ENCODE results near the gene RAVER1.

The RAVER1 gene

DNA sequence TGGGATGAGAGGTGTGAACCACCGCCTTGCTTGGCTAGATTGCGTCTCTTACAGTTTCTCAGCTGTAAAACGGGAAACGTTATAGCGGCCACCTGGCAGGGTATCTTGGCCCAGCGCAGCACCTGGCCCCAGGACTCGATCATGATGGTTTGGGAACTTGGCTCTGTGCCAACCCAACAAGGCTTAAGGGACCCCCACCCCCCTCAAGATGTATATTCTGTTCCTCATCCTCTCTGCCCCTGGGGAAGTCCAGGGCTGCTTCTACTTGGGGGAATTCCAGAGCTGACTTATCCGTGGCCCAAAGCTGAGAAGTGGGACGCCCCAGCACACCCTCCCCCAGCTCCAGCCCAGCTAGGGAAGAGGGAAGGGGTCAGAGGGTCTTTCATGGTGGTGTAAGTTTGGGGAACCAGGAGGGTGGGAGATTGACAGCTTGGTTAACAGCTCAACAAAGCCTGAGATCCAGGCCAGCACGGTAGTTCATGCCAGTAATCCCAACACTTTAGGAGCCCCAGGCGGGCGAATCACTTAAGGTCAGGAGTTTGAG is 61.7 kb downstream of the RAVER1 start:
- H3K9me2 ChIP-seq (replicated peaks; ENCODE audit: low read depth, low read length), result no peaks in the 10 kb centered on the region
- H3K36me3 ChIP-seq (ENCODE audit: insufficient read depth, low read length), result no peaks in the 10 kb centered on the region
- no peak for TF ChIP-seq EZH2phosphoT487 (IDR thresholded peaks at IDR 0.05; ENCODE audit: borderline replicate concordance)
- TF ChIP-seq, protein P1, sequence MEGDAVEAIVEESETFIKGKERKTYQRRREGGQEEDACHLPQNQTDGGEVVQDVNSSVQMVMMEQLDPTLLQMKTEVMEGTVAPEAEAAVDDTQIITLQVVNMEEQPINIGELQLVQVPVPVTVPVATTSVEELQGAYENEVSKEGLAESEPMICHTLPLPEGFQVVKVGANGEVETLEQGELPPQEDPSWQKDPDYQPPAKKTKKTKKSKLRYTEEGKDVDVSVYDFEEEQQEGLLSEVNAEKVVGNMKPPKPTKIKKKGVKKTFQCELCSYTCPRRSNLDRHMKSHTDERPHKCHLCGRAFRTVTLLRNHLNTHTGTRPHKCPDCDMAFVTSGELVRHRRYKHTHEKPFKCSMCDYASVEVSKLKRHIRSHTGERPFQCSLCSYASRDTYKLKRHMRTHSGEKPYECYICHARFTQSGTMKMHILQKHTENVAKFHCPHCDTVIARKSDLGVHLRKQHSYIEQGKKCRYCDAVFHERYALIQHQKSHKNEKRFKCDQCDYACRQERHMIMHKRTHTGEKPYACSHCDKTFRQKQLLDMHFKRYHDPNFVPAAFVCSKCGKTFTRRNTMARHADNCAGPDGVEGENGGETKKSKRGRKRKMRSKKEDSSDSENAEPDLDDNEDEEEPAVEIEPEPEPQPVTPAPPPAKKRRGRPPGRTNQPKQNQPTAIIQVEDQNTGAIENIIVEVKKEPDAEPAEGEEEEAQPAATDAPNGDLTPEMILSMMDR (conservative IDR thresholded peaks at IDR 0.05; ENCODE audit: low read length), result no peak
- H2AFZ ChIP-seq (ENCODE audit: low read length), result peak overlapping the region; percentile 85
- H3K4me3 ChIP-seq (ENCODE audit: low read length, poor library complexity, severe bottlenecking), result peak overlapping the region; percentile 73
- no peaks in the 10 kb centered on the region for H4K20me1 ChIP-seq (ENCODE audit: insufficient read depth, low read length, poor library complexity, severe bottlenecking)
- H3K79me2 ChIP-seq (ENCODE audit: insufficient read depth, low read length), result peaks cover 9% of the 10 kb centered on the region; the same call in 1 of the 2 replicates
- no peaks in the 10 kb centered on the region for H3K27me3 ChIP-seq (ENCODE audit: insufficient read depth, low read length, poor library complexity, severe bottlenecking)
- peaks cover 21% of the 10 kb centered on the region for H3K4me1 ChIP-seq (ENCODE audit: insufficient read depth, low read length, poor library complexity, severe bottlenecking)
- H3K9ac ChIP-seq (ENCODE audit: low read depth, low read length, poor library complexity, severe bottlenecking), result peak overlapping the region; percentile 75
- H3F3A ChIP-seq (ENCODE audit: low read depth), result no peaks in the 10 kb centered on the region
- peak overlapping the region; percentile 70 for H3K4me2 ChIP-seq (ENCODE audit: low read depth, low read length, poor library complexity, severe bottlenecking)
- no peaks in the 10 kb centered on the region for H3K9me3 ChIP-seq (ENCODE audit: insufficient read depth, low read depth, low read length)

DNA sequence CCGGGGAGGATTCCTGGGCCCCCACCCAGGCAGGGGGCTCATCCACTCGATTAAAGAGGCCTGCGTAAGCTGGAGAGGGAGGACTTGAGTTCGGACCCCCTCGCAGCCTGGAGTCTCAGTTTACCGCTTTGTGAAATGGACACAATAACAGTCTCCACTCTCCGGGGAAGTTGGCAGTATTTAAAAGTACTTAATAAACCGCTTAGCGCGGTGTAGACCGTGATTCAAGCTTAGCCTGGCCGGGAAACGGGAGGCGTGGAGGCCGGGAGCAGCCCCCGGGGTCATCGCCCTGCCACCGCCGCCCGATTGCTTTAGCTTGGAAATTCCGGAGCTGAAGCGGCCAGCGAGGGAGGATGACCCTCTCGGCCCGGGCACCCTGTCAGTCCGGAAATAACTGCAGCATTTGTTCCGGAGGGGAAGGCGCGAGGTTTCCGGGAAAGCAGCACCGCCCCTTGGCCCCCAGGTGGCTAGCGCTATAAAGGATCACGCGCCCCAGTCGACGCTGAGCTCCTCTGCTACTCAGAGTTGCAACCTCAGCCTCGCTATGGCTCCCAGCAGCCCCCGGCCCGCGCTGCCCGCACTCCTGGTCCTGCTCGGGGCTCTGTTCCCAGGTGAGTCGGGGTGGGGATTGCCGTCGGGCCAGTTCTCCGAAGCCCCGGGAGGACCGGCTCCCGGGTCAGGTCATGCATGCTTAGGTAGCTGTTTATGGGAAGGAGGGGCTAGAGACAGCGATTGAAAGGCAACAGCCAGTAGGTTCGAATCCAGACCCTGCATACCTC is 62.5 kb downstream of the RAVER1 start, which contains the start of gene ICAM1:
ICAM1 (plus strand) TSS at position 505 of the 779 bp plus-strand sequence; CDS start at position 545, 40 bp downstream.
- H3K4me2 ChIP-seq (ENCODE audit: low read depth, low read length, poor library complexity, severe bottlenecking), result peak within 1 kb of the TSS; percentile 70
- no peaks in the 10 kb centered on the region for H3K27me3 ChIP-seq (ENCODE audit: insufficient read depth, low read length, poor library complexity, severe bottlenecking)
- H3K4me1 ChIP-seq (ENCODE audit: insufficient read depth, low read length, poor library complexity, severe bottlenecking), result peaks cover 21% of the 10 kb centered on the region
- no peaks in the 10 kb centered on the region for H3F3A ChIP-seq (ENCODE audit: low read depth)
- peak within 1 kb of the TSS; percentile 85 for H2AFZ ChIP-seq (ENCODE audit: low read length)
- peaks cover 9% of the 10 kb centered on the region; the same call in 1 of the 2 replicates for H3K79me2 ChIP-seq (ENCODE audit: insufficient read depth, low read length)
- no peaks in the 10 kb centered on the region for H3K36me3 ChIP-seq (ENCODE audit: insufficient read depth, low read length)
- H4K20me1 ChIP-seq (ENCODE audit: insufficient read depth, low read length, poor library complexity, severe bottlenecking), result no peaks in the 10 kb centered on the region
- H3K9ac ChIP-seq (ENCODE audit: low read depth, low read length, poor library complexity, severe bottlenecking), result peak within 1 kb of the TSS; percentile 75
- no peaks in the 10 kb centered on the region for H3K9me2 ChIP-seq (replicated peaks; ENCODE audit: low read depth, low read length)
- TF ChIP-seq EZH2phosphoT487 (IDR thresholded peaks at IDR 0.05; ENCODE audit: borderline replicate concordance), result no peak
- TF ChIP-seq, protein P1 (conservative IDR thresholded peaks at IDR 0.05; ENCODE audit: low read length), result no peak
- no peaks in the 10 kb centered on the region for H3K9me3 ChIP-seq (ENCODE audit: insufficient read depth, low read depth, low read length)
- H3K4me3 ChIP-seq (ENCODE audit: low read length, poor library complexity, severe bottlenecking), result peak within 1 kb of the TSS; percentile 73

DNA sequence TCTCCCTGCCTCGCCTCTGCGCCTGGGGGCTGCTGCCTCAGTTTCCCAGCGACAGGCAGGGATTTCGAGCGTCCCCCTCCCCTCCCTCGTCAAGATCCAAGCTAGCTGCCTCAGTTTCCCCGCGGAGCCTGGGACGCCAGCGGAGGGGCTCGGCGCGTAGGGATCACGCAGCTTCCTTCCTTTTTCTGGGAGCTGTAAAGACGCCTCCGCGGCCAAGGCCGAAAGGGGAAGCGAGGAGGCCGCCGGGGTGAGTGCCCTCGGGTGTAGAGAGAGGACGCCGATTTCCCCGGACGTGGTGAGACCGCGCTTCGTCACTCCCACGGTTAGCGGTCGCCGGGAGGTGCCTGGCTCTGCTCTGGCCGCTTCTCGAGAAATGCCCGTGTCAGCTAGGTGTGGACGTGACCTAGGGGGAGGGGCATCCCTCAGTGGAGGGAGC is 63.1 kb downstream of the RAVER1 start:
- Histone ChIP-seq H3K4me3 (ENCODE audit: low read length, poor library complexity, severe bottlenecking) (peak overlapping the region; percentile 73), H3K36me3 (ENCODE audit: insufficient read depth, low read length) (no peaks in the 10 kb centered on the region), H3K27me3 (ENCODE audit: insufficient read depth, low read length, poor library complexity, severe bottlenecking) (no peaks in the 10 kb centered on the region), H3K4me1 (ENCODE audit: insufficient read depth, low read length, poor library complexity, severe bottlenecking) (peaks cover 21% of the 10 kb centered on the region), H3K9ac (ENCODE audit: low read depth, low read length, poor library complexity, severe bottlenecking) (peak overlapping the region; percentile 75), H3K4me2 (ENCODE audit: low read depth, low read length, poor library complexity, severe bottlenecking) (peak overlapping the region; percentile 70), H3K9me3 (ENCODE audit: insufficient read depth, low read depth, low read length) (no peaks in the 10 kb centered on the region), H3F3A (ENCODE audit: low read depth) (no peaks in the 10 kb centered on the region), H3K9me2 (replicated peaks; ENCODE audit: low read depth, low read length) (no peaks in the 10 kb centered on the region), H2AFZ (ENCODE audit: low read length) (peak overlapping the region; percentile 85), H3K79me2 (ENCODE audit: insufficient read depth, low read length) (peaks cover 9% of the 10 kb centered on the region; the same call in 1 of the 2 replicates), H4K20me1 (ENCODE audit: insufficient read depth, low read length, poor library complexity, severe bottlenecking) (no peaks in the 10 kb centered on the region)
- TF ChIP-seq, protein P1 (conservative IDR thresholded peaks at IDR 0.05; ENCODE audit: low read length), result no peak
- TF ChIP-seq EZH2phosphoT487 (IDR thresholded peaks at IDR 0.05; ENCODE audit: borderline replicate concordance), result no peak

All from Loucy (cell line).